ENCODE measurements around the gene ARL17A.
"Not testable (repeated sequence)": the region's sequence is repeated elsewhere in the genome, so short reads cannot be mapped to it uniquely, and the experiment has no call there.

ARL17A gene

DNA sequence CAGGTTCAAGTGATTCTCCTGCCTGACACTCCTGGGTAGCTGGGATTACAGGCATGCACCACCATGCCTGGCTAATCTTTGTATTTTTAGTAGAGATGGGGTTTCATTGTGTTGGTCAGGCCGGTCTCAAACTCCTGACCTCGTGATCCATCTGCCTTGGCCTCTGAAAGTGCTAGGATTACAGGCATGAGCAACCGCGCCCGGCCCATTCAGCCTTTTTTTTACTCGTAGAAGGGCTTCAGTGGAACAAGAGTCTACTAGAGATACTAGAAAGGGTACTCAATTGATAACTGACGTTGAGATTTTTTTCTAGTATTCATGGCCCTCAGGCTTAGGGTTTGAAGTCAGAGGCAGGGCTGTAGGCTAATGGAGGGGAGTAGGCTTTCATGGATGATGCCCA is 73.6 kb downstream of the ARL17A start:
- not testable (repeated sequence) for H3K4me1 ChIP-seq (ENCODE audit: low read length); H3K27ac ChIP-seq (ENCODE audit: low read length); H3F3A ChIP-seq (ENCODE audit: insufficient read depth, low read length); H3K27me3 ChIP-seq (replicated peaks; ENCODE audit: insufficient read depth, low read length); H3K9me2 ChIP-seq (replicated peaks; ENCODE audit: insufficient read depth, low read length); DNase-seq; H2AFZ ChIP-seq (ENCODE audit: low read length); H3K4me3 ChIP-seq (ENCODE audit: low read length); H3K4me2 ChIP-seq (ENCODE audit: low read depth, low read length); H3K79me2 ChIP-seq (ENCODE audit: low read length); H3K9me3 ChIP-seq (replicated peaks; ENCODE audit: insufficient read depth, low read length); H3K36me3 ChIP-seq (replicated peaks; ENCODE audit: insufficient read depth, low read length); H3K9ac ChIP-seq (ENCODE audit: low read length); H4K20me1 ChIP-seq (ENCODE audit: insufficient read depth, low read length)

DNA sequence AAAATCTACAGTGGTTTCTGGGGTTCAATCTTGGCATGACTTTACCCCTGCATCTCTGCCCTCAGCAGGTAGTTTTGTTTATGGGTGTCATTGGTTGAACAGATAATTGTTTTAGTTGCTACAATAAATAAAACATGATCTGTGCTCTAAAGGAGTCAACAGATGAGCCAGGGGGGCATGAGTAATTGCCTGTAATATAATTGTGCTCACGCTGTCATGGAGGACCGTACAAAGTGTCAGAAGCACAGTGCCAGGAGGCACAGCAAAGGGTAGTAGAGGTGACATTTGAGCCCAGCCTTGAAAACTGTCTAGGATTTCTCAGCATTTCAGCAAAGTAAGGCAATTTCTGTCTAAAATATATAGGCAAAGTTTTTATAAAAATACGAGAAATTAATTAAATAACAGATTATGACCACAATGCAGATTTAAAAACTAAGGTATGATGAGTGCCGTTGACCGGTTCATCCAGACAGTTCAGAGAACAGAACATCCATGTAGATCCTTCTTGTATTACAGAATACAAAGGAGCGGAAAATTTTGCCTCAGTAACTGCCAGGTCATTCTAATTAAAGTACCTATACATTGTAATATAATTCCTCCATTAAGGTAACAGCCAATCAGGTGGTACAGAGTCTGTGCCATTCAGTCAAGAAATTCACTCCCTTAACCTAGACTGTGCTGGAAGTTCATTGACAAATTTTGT is 79.9 kb downstream of the ARL17A start:
- H3K9ac ChIP-seq (ENCODE audit: low read length); H2AFZ ChIP-seq (ENCODE audit: low read length); H3K36me3 ChIP-seq (replicated peaks; ENCODE audit: insufficient read depth, low read length); H3F3A ChIP-seq (ENCODE audit: insufficient read depth, low read length); H3K4me2 ChIP-seq (ENCODE audit: low read depth, low read length); H3K79me2 ChIP-seq (ENCODE audit: low read length); H3K9me3 ChIP-seq (replicated peaks; ENCODE audit: insufficient read depth, low read length); H3K9me2 ChIP-seq (replicated peaks; ENCODE audit: insufficient read depth, low read length); H4K20me1 ChIP-seq (ENCODE audit: insufficient read depth, low read length); H3K27ac ChIP-seq (ENCODE audit: low read length); H3K4me1 ChIP-seq (ENCODE audit: low read length); DNase-seq; H3K4me3 ChIP-seq (ENCODE audit: low read length); H3K27me3 ChIP-seq (replicated peaks; ENCODE audit: insufficient read depth, low read length): not testable (repeated sequence)

DNA sequence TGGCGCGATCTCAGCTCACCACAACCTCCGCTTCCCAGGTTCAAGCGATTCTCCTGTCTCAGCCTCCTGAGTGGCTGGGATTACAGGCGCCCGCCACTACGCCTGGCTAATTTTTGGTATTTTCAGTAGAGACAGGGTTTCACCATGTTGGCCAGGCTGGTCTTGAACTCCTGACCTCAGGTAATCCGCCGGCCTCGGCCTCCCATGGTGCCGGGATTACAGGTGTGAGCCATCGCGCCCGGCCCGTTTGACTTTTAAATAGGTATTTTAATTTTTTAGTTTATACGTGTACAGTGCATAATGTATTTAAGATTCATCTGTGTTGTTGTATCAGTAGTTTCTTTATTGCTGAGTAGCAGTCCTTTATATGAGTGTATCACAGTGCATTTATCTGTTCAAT is 87.5 kb downstream of the ARL17A start:
- H3F3A ChIP-seq (ENCODE audit: insufficient read depth, low read length); H3K27me3 ChIP-seq (replicated peaks; ENCODE audit: insufficient read depth, low read length); H3K36me3 ChIP-seq (replicated peaks; ENCODE audit: insufficient read depth, low read length); DNase-seq; H3K4me1 ChIP-seq (ENCODE audit: low read length); H3K4me2 ChIP-seq (ENCODE audit: low read depth, low read length); H3K9me3 ChIP-seq (replicated peaks; ENCODE audit: insufficient read depth, low read length); H3K79me2 ChIP-seq (ENCODE audit: low read length); H2AFZ ChIP-seq (ENCODE audit: low read length); H3K27ac ChIP-seq (ENCODE audit: low read length); H3K4me3 ChIP-seq (ENCODE audit: low read length); H4K20me1 ChIP-seq (ENCODE audit: insufficient read depth, low read length); H3K9me2 ChIP-seq (replicated peaks; ENCODE audit: insufficient read depth, low read length); H3K9ac ChIP-seq (ENCODE audit: low read length): not testable (repeated sequence)

DNA sequence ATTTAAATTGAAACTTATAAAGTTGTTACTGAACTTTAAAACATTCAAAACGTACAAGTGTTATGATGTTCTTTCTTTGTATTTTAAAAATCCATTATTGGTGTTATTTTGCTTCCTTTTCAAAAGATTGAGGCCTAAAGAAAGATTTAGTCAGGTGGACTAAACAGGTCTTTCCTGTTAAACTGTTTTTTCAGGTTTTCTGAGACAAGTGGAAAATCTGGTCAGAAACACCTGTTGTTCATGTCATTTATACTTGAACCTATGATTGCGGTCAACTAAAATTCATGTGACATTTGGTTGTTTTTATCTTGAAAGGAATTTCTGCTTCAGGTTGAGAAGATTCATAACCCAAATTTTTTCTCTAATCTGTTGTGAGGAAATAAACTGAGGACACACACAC is 98.2 kb downstream of the ARL17A start:
- not testable (repeated sequence) for H3K9me2 ChIP-seq (replicated peaks; ENCODE audit: insufficient read depth, low read length); H3K4me3 ChIP-seq (ENCODE audit: low read length); H3K27ac ChIP-seq (ENCODE audit: low read length); H3K4me1 ChIP-seq (ENCODE audit: low read length); H3K4me2 ChIP-seq (ENCODE audit: low read depth, low read length); H3K79me2 ChIP-seq (ENCODE audit: low read length); H3K27me3 ChIP-seq (replicated peaks; ENCODE audit: insufficient read depth, low read length); H3F3A ChIP-seq (ENCODE audit: insufficient read depth, low read length); DNase-seq; H2AFZ ChIP-seq (ENCODE audit: low read length); H4K20me1 ChIP-seq (ENCODE audit: insufficient read depth, low read length); H3K9ac ChIP-seq (ENCODE audit: low read length); H3K9me3 ChIP-seq (replicated peaks; ENCODE audit: insufficient read depth, low read length); H3K36me3 ChIP-seq (replicated peaks; ENCODE audit: insufficient read depth, low read length)

DNA sequence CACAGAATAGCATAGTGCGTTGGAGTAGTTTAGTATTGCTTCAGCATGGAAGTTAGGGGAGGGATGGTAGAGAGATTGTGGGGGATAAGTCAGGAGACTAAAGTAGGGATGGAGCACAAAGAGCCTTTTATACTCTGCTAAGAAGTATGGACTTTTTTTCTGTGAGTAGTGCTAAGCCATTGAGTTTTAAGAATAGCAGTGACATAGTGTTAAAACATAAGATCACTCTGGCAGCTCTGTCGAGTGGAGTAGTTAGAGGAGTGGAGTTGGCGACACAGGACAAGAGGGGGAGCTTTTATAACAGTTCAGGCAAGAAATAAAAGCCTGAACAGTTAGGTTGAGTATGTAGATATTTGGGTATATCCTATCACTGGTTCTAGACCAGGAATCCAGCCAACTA is 100.7 kb downstream of the ARL17A start:
- H2AFZ ChIP-seq (ENCODE audit: low read length); H3K4me1 ChIP-seq (ENCODE audit: low read length); H3K4me2 ChIP-seq (ENCODE audit: low read depth, low read length); H3K9ac ChIP-seq (ENCODE audit: low read length); H3K36me3 ChIP-seq (replicated peaks; ENCODE audit: insufficient read depth, low read length); H3F3A ChIP-seq (ENCODE audit: insufficient read depth, low read length); H3K79me2 ChIP-seq (ENCODE audit: low read length); H3K27me3 ChIP-seq (replicated peaks; ENCODE audit: insufficient read depth, low read length); H4K20me1 ChIP-seq (ENCODE audit: insufficient read depth, low read length); H3K27ac ChIP-seq (ENCODE audit: low read length); DNase-seq; H3K4me3 ChIP-seq (ENCODE audit: low read length); H3K9me3 ChIP-seq (replicated peaks; ENCODE audit: insufficient read depth, low read length); H3K9me2 ChIP-seq (replicated peaks; ENCODE audit: insufficient read depth, low read length): not testable (repeated sequence)

DNA sequence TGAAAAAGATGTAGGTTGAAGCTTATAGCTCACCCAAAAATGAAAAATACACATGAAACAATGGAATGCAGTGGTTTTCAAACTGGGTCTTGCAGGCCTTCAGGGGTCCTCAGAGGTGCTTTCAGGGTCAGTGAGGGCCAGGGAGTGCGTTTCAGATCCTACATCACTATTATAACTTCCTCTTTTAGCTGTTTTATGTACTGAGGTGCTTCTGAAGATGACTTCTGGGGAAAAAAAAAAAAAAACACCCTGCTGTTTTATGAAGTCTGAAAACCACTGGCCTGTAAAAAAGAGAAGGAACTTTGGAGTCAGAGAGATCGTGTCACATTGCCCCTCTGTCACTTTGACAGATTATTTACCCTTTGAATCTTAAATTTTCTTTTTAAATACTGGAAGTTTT is 103.9 kb downstream of the ARL17A start:
- not testable (repeated sequence) for H3K9me3 ChIP-seq (replicated peaks; ENCODE audit: insufficient read depth, low read length); H3K79me2 ChIP-seq (ENCODE audit: low read length); H3F3A ChIP-seq (ENCODE audit: insufficient read depth, low read length); H3K4me1 ChIP-seq (ENCODE audit: low read length); H3K27ac ChIP-seq (ENCODE audit: low read length); H3K27me3 ChIP-seq (replicated peaks; ENCODE audit: insufficient read depth, low read length); H2AFZ ChIP-seq (ENCODE audit: low read length); H3K9me2 ChIP-seq (replicated peaks; ENCODE audit: insufficient read depth, low read length); H3K9ac ChIP-seq (ENCODE audit: low read length); H4K20me1 ChIP-seq (ENCODE audit: insufficient read depth, low read length); DNase-seq; H3K4me3 ChIP-seq (ENCODE audit: low read length); H3K36me3 ChIP-seq (replicated peaks; ENCODE audit: insufficient read depth, low read length); H3K4me2 ChIP-seq (ENCODE audit: low read depth, low read length)

DNA sequence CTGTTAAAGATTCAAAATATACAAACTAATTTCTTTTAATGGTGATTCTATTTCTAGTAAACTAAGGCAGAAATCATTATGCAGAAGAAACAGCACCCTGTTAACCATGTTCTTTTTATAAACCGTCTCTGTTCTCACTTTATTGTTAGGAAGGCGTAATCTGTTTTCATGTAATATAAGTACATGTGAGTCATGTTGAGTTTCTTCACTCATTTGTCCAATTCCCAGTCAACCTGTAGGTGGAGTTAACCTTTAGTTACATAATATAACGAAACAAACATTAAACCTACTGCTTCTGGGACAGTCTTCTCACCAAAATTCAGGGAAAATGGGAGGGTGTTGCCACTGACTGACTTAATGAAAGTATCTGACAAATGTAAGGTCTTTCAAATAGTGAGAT is 105.0 kb downstream of the ARL17A start:
- not testable (repeated sequence) for H3K9me2 ChIP-seq (replicated peaks; ENCODE audit: insufficient read depth, low read length); H3K9me3 ChIP-seq (replicated peaks; ENCODE audit: insufficient read depth, low read length); H3K36me3 ChIP-seq (replicated peaks; ENCODE audit: insufficient read depth, low read length); H3K4me3 ChIP-seq (ENCODE audit: low read length); H3F3A ChIP-seq (ENCODE audit: insufficient read depth, low read length); H3K4me2 ChIP-seq (ENCODE audit: low read depth, low read length); H3K27me3 ChIP-seq (replicated peaks; ENCODE audit: insufficient read depth, low read length); H3K79me2 ChIP-seq (ENCODE audit: low read length); H3K9ac ChIP-seq (ENCODE audit: low read length); H4K20me1 ChIP-seq (ENCODE audit: insufficient read depth, low read length); H3K27ac ChIP-seq (ENCODE audit: low read length); DNase-seq; H3K4me1 ChIP-seq (ENCODE audit: low read length); H2AFZ ChIP-seq (ENCODE audit: low read length)

DNA sequence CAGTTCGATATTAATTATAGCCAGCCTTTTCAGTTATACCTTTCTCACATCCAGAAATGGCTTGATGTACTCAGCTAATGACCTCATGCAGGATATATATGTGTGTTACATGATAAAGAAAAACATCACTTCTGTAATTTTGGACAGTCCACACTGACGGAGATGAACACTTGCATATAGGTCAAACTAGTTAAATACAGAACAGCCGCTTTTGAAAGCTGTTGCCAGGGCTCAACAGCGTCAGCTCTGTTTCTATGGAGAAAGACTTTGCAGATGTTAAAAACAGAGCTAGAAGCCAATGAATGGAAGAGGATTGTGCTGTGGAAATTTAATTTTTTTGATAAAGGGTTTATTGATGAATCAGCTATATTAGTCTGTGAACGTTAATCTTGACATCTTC is 111.9 kb downstream of the ARL17A start:
- H3K27me3 ChIP-seq (replicated peaks; ENCODE audit: insufficient read depth, low read length); DNase-seq; H3K36me3 ChIP-seq (replicated peaks; ENCODE audit: insufficient read depth, low read length); H2AFZ ChIP-seq (ENCODE audit: low read length); H3K9me3 ChIP-seq (replicated peaks; ENCODE audit: insufficient read depth, low read length); H3K27ac ChIP-seq (ENCODE audit: low read length); H3K79me2 ChIP-seq (ENCODE audit: low read length); H3F3A ChIP-seq (ENCODE audit: insufficient read depth, low read length); H3K4me1 ChIP-seq (ENCODE audit: low read length); H3K9me2 ChIP-seq (replicated peaks; ENCODE audit: insufficient read depth, low read length); H3K4me3 ChIP-seq (ENCODE audit: low read length); H3K4me2 ChIP-seq (ENCODE audit: low read depth, low read length); H4K20me1 ChIP-seq (ENCODE audit: insufficient read depth, low read length); H3K9ac ChIP-seq (ENCODE audit: low read length): not testable (repeated sequence)

All from MM.1S (cell line).